ENCODE data around the gene SHISAL1. TPM values are rescaled to one million over a fixed set of nuclear protein-coding genes. Genes with fewer than 3 reads are reported as not detected.

The SHISAL1 gene
- total RNA-seq, 1 experiment from 2014 or later, result 2.9 TPM

DNA sequence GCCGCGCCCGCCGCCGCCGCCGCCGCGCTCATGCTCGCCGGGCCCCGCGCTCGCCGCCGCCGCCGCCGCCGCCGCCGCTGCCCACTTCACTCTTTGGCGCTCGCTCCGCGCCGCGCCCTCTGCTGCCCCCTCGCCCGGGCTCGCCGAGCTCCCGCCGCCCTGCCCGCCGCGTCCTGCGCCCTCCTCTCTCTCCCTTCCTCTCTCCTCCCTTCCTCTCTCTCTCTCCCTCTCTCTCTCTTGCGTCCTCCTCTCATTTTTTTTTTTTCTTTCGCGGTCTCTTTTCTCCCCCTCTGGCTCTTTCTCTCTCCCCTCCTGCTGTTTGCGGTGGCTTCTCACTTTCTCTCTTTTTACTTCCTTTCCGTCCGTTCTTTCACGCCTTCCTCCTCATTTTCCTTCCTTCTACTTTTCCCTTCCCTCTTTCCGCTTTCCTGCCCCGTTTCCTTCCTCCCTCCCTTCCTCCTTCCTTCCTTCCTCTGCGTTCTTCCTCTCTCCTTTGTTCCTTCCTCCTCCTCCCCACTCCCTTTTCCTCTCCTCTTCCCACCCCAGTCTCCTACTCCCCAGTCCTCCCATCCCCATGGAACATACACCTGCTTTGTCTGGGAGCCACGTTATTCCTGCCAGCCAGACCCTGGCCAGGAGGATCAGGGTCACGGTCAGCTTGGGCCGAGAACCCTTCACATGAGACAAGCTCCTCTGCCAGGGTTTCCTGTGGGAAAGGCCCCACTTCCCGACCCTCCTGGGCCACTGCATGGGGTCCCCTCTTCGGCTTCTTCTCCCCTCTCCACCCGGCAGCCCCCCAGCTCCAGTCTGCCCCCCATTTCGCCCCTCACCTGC is 19.3 kb upstream of the SHISAL1 start:
- no peak overlapping the region for H3K14ac ChIP-seq (ENCODE audit: insufficient read depth, low read length)
- peak overlapping the region; percentile 84 for H3K4me2 ChIP-seq (ENCODE audit: insufficient read depth, insufficient read length, low read length)
- WGBS (ENCODE audit: extremely low coverage, insufficient read length, low lambda C conversion rate), result no CpG with 5 or more reads among the region's 55 CpGs
- H3K27ac ChIP-seq (ENCODE audit: insufficient read length, low read depth, low read length), result no peak overlapping the region
- no peaks in the 10 kb centered on the region for H3K79me1 ChIP-seq (ENCODE audit: insufficient read depth, low read depth, low read length, poor library complexity, severe bottlenecking)
- no peaks in the 10 kb centered on the region for H3K9me3 ChIP-seq (ENCODE audit: control insufficient read depth, low read depth, low read length)
- Mint-ChIP-seq H3K4me1 (peaks cover 15 to 25% of the 10 kb centered on the region in 2 experiments), H3K9me3 (no peaks in the 10 kb centered on the region), H3K27me3 (ENCODE audit: low read depth) (peaks cover 38% of the 10 kb centered on the region), H3K4me3 (peak overlapping the region; percentile 68 to 88), H3K36me3 (ENCODE audit: insufficient read depth in 1 of 3, low read depth in 3 of 3) (no peaks in the 10 kb centered on the region), H3K27ac (no peak overlapping the region; a peak in 1 of 7 replicates)
- H3K23me2 ChIP-seq (ENCODE audit: insufficient read length, low read depth, low read length, poor library complexity, severe bottlenecking), result peaks cover 10% of the 10 kb centered on the region
- H2AK5ac ChIP-seq (ENCODE audit: insufficient read length, low read length), result no peak overlapping the region
- DNase-seq, result no peak
- H3K18ac ChIP-seq (ENCODE audit: insufficient read length, low read depth, low read length), result no peak overlapping the region
- no peak overlapping the region for H2BK15ac ChIP-seq (ENCODE audit: low read depth, low read length)
- no peak overlapping the region for H2BK120ac ChIP-seq (ENCODE audit: low read depth, low read length, poor library complexity, severe bottlenecking)
- no peak overlapping the region for H3K4ac ChIP-seq (ENCODE audit: low read depth, low read length)
- no peak overlapping the region for H4K91ac ChIP-seq (ENCODE audit: insufficient read length, low read depth, low read length)
- H3K4me1 ChIP-seq (ENCODE audit: insufficient read depth, low read length), result no peaks in the 10 kb centered on the region; the same call in 1 of the 2 replicates
- H3K23ac ChIP-seq (ENCODE audit: insufficient read length, low read depth, low read length), result no peak overlapping the region
- H3K56ac ChIP-seq (ENCODE audit: insufficient read length, low read depth, low read length), result no peak overlapping the region
- TF ChIP-seq, protein P1, sequence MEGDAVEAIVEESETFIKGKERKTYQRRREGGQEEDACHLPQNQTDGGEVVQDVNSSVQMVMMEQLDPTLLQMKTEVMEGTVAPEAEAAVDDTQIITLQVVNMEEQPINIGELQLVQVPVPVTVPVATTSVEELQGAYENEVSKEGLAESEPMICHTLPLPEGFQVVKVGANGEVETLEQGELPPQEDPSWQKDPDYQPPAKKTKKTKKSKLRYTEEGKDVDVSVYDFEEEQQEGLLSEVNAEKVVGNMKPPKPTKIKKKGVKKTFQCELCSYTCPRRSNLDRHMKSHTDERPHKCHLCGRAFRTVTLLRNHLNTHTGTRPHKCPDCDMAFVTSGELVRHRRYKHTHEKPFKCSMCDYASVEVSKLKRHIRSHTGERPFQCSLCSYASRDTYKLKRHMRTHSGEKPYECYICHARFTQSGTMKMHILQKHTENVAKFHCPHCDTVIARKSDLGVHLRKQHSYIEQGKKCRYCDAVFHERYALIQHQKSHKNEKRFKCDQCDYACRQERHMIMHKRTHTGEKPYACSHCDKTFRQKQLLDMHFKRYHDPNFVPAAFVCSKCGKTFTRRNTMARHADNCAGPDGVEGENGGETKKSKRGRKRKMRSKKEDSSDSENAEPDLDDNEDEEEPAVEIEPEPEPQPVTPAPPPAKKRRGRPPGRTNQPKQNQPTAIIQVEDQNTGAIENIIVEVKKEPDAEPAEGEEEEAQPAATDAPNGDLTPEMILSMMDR (conservative IDR thresholded peaks at IDR 0.05), result peak; percentile 27; the same call in 2 of the 3 replicates
- H3K79me2 ChIP-seq (ENCODE audit: insufficient read depth, low read length), result no peaks in the 10 kb centered on the region
- no peak overlapping the region for H3K9ac ChIP-seq (ENCODE audit: extremely low read depth, insufficient read length, low read length)
- H2BK5ac ChIP-seq (ENCODE audit: insufficient read length, low read length), result no peak overlapping the region
- H4K8ac ChIP-seq (replicated peaks; ENCODE audit: insufficient read length, low read depth, low read length), result no peak overlapping the region
- H2BK20ac ChIP-seq (ENCODE audit: low read depth, low read length, poor library complexity, severe bottlenecking), result no peak overlapping the region
- no peak overlapping the region for H2BK12ac ChIP-seq (ENCODE audit: insufficient read length, low read depth, low read length)
- no peaks in the 10 kb centered on the region for H4K20me1 ChIP-seq (ENCODE audit: control insufficient read depth, insufficient read depth, insufficient read length)
- H3K27me3 ChIP-seq (ENCODE audit: insufficient read depth, low read length), result peaks cover 11% of the 10 kb centered on the region; the same call in 1 of the 2 replicates
- no peak overlapping the region for H3T11ph ChIP-seq (ENCODE audit: low read length)
- H4K5ac ChIP-seq (ENCODE audit: insufficient read length, low read depth, low read length), result no peak overlapping the region
- H2AFZ ChIP-seq (ENCODE audit: low read length), result no peak overlapping the region
